NCI-H2227 treated with DMSO at 0.1 percent for 48 hours (cell line): ENCODE results near the gene TUBGCP6.

Experiments used
- DNase-seq: peaks from one replicate; lab custom pipeline; 2025; lab: John Stamatoyannopoulos, UW

The TUBGCP6 gene

DNA sequence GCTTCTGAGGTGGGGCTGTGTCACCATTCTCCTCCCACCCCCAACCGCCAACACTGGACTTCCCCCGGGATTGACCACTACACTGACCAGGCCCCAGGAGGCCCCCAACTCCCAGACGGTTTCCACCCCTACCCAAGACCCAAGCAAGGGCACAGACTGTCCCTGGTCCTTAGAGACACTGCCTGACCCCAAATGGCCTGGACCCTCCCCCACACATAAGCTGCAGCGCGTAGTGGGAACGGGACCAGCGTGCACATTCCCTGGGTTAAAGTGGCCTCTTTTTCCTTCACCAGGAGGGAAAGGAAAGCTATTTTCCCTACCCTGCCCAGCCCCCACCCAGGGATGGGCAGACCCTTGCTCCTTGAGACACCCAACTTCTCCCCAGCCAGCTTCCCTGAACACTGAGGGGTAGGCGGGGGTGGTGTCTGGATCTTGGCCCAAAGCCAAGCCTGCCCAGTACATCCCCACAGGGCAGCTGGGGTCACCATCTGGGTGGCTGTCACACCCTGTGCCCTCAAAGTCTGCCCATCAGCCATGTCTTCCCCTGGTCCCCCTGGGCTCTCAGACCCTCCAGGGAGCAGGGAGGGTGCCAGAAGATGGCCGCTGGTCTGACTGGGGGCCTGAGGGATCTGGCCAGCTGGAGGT, 18.3 kb upstream of the TUBGCP6 start:
- DNase-seq, result no peak

DNA sequence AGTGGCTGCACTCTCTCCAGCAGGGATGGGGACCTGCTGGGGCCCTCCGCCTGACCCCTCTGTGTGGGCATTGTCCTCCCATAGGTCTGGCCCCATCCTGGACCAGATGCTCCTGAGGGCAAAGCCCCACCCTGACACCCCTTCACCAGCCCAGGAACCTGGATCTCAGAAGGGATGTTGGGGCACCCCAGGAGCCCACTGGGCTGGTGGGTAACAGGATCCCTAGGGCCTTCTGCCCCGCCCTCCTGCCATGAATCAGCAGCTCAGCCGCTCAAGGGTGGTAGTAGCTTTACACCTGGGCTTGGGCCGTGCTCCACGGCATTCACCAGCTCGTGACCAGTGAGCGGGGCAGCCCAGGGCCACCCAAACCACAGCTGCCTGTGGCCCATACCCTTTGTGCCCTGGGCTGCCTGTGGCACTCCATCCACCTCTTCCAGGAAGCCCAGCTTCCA, 17.7 kb upstream of the TUBGCP6 start:
- DNase-seq, result no peak

DNA sequence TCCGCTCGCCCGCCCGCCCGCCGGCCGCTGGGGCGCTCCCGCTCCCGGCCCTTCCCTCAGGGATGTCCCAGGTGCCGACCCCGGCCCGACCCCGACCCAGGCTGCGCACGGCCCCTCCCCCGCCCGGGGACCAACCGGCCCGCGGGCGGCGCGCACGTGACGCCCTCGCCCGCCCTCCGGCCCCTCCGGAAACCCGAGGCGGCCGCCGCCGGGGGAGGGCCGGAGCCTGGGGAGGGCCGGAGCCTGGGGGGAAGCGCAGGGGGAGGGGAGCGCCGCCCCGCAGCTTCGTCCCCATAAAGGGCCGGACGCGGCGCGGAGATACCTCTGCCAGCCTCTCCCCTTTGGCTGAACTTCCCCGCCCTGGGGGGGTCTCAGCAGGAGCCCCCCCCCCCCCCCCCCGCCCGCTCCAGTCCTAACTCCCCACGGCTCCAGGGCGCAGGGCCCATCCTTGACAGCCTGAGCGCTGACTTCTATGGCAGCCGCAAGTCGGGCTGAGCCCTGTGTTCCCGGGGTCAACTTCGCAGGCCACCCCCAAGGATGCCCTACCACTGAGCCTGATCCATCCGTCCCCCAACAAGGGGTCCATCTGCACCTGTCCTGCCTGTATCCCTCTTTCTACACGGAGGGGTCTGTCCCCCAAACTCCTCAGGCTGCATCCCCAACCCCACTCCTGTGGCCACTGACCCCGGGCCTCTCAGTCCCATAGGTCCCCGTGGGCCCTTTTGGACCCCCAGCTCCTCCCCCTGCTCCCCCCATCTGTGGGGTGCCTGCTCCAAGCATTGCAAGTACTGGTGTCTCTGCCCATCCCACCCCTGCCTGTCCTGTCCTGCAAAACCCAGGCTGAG, 17.0 kb upstream of the TUBGCP6 start, which contains the start of gene MAPK12:
Gene MAPK12 (minus strand): TSS at position 69 of the 845 bp plus-strand sequence. CDS start 174 bp downstream, outside the sequence.
- DNase-seq, result no peak

DNA sequence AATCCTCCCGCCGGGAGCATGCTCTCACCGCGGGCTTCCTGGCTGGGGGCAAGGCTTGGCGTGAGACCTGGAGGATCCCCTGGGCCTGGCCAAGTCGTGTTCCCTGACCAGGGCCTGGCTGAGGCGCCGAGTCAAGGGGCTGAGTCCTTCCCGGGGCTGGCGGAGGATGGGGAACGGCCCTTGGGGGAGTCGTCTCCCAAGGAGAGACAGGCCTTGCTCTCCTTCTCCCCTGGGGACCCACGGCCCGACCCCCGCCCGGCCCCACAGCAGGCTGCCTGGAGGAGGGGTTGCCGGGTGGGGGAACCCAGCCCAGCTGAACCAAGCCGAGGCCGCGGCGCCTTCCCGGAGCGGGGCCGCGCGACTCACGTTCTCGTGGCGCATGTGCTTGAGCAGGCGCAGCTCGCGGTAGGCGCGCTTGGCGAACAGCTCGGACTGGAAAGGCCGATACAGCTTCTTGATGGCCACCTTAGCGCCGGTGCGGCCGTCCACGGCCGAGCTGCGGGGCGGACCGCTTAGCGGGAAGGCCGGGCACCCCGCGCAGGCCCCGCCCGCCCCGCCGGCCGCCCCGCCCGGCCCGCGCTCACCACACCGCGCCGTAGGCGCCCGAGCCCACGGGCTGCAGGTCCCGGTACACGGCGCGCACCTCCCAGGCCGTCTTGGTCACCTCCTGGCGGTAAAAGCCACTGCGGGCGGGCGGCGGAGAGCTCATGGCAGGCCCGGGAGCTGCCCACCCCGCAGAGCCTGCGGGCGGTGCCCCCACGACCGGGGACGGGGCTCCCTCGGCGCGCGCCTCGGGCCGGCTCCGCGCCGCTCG, 16.2 kb upstream of the TUBGCP6 start:
- peak; percentile 12 for DNase-seq

DNA sequence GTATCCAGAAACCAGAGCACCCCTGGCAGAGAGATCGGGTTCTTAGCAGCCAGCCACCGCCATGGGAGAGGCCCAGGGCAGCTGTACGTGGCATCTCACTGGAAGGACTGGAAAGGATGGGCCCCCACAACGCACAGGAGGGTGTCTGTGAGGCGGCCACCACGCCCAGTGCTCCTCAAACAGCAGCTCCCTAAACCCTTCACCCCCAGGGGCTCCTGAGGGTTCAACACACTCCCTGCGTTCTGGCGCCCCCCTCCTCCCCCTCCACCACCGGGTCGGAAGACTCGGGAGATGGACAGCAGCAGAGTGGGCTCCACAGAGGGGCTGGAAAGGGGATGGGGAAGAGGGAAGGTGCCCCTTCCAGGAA, 15.6 kb upstream of the TUBGCP6 start:
- DNase-seq, result no peak

DNA sequence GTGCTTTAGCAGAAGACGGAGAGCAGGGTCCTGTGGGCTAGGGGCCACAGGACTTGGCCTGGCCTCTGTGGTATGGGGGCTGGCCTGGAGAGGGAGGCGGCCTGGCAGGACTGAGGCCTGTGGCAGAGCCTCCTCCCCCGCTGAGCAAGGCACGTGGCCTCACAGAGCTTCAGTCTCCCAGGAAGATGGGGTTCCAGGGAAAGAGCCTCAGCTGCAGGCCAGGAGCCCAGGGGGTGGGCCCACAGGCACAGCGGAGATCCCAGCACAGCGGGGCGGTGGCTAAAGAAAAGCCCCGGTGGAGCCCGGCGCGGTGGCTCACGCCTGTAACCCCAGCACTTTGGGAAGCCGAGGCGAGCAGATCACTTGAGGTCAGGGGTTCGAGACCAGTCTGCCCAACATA, 14.5 kb upstream of the TUBGCP6 start:
- DNase-seq, result no peak

DNA sequence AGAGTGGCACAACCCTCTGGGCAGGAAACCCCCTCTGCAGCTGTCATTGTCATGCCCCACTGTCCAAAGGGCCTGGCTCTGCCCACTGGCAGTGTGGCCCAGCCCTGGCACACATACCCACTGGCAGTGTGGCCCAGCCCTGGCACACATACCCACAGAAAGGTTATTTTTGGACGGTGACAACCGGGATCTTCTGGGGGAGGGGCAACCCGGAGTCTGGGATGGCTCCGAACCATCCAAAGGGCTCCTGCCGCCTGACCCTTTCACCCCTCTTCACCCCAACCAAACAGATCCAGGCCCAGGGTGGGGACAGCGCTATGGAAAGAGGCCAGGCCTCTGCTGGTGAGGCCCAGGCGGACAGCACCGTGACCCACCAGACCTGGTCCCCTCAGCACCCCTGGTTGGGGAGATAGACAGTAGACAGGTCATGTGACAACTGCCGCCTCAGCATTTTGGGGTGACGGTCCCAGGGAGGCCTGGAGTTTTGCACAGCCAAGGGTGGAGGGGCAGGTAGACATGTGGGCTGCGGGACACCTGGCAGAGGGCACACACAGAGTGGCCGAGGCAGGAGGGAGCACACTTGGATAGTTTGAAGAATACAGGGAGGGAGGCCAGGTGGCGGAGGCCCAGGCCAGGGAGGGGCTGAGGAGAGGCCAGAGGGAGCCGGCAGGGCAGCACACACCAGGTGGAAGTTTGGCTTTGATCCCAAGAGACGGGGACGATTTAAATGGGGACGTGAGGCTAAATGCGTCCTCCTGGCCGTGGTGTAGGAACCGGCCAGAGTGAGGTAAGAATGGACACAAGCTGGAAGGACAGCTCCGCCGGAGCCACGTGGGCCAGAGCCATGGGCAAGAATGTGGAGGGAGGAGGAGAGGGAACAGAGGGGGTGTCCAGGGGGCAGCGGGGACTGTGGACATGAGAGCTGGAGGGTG, 13.8 kb upstream of the TUBGCP6 start:
- no peak for DNase-seq

DNA sequence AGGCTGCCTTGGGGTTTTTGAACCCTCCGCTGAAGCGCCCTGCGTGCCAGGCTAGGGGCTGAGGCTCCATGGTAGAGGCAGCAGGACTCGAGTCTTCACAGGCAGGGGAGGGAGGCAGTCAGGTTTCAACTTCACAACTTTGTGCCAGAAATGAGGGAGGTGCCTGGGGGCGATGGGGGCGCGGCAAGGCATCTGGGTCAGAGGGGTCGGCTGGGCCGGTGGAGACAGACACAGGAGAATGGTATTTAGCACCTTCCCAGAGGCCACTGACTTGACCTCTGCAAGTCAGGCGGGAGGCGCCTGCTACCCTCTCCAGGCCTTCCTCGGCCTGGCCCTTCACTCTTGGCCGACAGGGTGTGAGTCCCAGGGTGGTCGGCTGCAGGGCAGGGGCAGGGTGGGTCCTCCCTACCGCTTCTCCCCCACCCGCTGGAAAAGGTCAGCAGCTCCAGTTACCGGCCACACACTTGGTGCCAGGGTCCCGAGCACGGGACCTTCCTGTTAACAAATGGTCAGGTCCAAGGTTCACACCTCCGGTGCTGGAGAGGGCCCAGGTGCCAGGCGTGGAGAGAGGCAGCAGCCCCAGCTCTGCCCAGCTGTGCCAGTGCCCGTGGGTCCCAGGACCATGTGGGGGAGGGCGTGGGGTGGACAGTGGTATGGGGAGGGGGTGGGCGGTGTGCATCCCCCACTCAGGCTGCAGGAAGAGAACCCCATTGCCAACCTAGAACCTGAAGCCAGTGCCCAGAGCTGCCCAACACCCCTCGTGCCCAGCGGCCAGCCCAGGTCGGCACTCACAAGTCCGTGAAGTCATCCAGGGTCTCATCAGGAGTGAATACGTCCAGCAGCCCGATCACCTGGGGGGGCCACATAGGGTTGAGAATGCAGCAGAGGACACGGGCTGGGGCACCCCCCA, 12.9 kb upstream of the TUBGCP6 start:
- DNase-seq, result no peak

DNA sequence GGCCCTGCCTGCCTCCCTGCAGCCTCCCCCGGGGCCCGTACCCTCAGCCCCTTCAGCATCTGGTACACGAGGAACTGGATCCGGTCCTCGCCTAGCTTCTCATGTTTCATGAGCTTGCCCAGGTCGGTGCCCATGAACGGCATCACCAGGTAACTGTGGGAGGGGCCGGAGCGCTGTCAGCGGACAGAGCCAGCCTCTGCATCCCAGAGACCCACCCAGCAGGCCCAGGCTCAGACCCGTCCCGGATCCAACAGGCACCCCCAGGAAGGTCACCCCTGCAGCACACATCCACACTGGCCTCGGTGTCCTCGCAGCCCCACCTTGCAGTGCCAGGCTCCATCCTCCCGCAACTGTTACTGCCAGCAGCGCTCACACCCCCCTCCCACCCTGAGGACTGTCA, 12.2 kb upstream of the TUBGCP6 start:
- DNase-seq, result no peak

DNA sequence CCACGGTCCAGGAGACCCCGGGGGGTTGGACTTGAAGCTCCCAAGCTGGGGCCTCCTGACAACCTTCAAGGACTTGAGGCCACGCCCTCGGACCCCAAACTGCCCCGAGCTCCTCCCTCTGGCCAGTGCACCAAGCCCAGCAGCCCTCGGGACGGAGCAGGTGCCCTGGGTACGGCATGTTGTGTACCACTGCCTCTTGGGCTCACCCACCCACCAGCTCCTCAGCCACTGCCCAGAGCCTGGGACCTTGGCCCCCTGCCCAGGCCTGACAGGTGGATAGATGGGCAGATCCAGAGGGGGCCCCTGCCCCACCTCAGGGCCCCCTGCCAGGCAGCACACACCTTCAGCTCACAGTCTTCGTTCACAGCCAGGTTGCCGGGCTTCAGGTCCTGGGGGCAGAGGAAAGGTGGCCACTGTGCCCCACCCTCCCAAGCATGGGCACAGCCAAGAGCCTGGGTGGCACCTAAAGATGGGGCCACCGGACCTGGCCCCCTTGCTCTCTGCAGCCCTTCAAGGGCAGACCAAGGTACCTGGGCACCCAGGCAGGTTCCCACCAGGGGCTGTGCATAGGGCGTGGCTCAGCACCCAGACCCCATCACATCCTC, 11.5 kb upstream of the TUBGCP6 start:
- DNase-seq, result no peak

DNA sequence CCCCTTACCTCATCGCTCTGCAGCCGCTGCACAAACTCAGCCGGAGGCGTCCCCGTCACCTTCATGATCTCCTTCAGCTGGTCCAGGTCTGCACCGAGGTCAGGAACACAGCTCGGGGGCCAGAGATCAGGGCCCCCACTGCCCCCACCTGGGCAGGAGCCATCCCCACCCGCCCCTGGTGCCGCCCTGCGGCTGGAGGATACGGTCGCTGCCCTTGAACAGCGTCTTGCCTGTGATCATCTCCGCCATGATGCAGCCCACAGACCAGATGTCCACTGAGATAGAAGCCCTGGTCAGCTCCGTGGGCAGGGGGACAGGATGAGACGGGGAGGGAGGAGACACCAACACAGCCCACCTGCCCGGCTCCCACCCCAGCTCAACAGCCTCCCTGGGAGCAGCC, 10.8 kb upstream of the TUBGCP6 start:
- DNase-seq, result no peak

DNA sequence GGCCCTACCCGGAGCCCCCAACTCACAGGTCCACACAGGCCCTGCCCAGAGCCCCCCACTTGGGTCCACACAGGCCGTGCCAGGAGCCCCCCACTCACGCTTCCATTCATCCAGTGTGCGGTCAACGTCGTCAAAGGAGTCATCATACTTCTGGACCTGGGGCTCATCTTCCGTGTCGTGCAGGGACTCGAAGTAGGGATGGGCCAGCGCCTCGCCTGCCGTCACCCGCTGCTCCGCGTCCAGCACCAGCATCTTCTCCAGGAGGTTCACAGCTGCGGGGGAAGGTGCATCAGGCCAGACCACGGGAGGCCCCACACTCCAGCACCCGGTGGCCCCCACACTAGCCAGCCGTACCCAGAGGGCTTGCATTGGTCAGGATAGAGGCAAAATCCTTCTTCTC, 10.3 kb upstream of the TUBGCP6 start:
- DNase-seq, result no peak

DNA sequence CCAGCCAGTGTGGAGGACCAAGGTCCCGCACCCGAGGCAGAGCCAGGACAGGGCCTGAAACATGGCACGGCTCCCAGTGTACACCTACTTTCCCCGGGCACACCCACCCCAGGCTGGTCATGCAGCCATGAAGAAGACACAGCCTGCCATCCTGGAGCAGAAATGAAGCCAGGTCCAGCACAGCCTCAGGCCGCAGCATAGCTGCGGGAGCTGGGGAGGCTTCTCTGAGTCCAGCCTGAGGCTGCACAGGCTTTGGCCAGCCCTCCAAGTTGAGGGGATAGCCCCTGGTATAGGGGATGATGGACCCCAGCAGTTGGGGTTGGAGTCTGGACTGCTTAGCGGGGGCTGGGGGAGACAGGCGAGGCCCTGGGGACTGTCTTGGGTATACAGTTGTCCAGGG, 9.1 kb upstream of the TUBGCP6 start:
- no peak for DNase-seq

DNA sequence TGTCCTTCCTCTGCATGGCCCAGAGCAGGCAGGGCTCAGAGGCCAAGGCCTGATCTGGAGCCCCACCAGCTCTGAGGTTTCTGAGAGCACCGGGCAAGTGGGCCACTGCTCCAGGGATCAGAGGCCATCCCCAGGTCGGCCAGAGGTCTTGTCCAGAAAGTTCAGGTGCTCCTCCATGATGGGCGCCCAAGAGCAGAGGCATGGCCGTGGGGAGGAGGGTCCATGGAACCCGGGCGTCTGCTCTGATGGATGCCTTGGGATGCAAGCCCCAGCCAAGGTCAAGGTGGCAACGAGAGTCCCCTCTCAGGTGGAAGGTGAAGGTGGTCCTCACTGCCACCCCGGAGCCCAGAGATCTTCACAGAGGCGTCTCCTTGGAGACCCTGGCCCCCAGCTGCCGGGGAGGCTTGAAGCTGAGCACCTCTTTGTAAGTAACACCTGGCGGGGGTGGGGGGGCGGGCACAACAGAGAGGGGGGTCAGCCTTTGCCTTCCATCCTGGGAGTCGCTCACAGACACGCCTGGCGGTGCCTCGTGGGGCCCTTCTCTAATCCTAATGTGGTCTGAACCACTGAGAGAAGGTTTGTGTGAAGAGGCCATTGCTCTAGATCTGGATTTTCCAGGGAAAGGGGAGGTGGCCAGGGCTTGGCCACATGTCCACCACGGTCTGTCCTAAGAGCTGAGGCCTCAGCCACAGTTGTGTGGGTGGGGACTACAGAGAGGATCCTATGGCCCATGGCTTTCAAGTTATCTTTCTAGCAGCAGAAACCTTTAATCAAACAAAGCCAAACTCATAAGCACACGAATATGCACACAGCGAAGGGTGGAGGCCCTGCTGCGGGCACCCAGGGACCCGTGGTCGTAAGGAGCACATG, 8.5 kb upstream of the TUBGCP6 start:
- DNase-seq, result no peak

DNA sequence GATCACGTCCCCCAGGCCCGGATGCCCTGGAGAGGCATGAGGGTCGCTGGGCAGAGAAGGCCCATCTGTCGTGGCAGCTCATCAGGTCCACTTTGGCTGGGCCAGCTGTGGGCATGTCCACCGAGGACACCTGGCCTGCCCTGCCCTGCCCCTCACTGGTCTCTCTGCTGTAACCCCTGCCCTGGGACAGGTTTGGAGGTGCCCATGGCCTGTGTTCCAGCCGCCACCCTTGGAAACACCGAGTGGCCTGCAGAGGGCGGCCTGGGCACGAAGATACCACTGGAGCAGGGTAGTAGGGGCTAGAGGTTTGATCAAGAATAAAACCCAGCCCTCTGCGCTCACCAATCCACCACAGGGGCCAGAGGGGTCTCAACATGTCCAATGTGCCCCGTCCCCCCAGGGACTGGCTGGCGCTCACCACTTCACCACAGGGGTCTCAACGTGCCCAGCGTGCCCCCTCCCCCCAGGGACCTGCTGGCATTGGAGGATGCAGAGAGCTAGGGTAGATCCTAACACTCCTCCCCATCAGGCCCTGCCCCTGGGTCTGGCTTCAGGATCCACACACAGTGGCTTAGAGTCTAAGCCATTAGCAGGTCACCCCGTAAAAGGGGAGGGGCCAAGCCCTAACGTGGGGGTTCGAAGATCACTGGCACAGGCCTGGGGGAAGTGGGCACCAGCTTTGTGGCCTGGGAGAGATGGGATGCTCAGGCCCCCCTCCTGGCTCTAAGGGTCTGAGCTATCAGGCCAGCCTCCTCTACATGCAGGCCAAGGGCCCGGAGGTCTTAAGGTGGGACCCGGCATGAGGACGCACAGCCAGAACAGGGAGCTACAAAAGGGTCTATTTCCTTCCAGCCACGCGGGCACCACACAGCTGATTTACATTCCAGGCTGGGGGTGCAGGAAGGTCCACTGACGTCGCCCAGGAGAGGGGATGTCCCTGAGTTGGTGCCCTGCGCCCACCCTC, 7.5 kb upstream of the TUBGCP6 start:
- no peak for DNase-seq

DNA sequence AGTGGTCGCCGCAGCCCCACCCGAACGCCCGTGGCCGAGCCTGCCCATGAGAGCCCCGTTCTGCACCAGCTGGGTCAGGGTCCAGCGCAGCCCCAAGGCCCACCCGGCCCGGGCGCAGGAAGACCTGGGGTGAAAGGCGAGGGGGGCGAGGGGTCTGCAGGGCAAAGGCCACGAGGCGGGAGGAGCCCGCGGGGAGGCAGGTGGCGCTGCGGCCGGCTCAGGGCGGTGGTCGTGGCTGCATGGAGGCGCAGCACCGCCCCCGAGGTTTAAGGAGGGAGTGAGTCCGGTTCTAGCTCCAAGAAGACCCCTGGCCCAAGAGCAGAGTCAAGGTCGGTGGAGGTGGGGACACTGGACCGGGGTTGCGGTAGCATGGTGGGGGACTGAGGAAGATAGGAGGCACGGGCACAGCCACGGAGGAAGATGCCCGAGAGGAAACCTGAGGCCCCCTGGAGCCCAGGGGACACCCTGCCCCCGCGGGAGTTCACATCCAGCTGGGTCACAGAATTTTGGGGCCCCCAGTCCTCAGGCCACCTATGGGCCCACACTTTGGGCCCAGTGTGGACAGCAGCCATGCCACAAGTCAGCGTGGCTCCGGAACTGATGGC, 6.8 kb upstream of the TUBGCP6 start:
- no peak for DNase-seq
